SK-N-SH treated with all-trans-retinoic acid at 6 μM for 48 hours (cell line): Measurements from ENCODE around the gene ST13.
"Not testable (repeated sequence)": the region's sequence is repeated elsewhere in the genome, so short reads cannot be mapped to it uniquely, and the experiment has no call there.

ENCODE experiments used
- ATAC-seq: fragments of 200-7000 bp; cut with Tn5 transposase; 3 replicates; pipeline ENCODE4 v1.9.1; 2020; ENCODE audit warnings: mild to moderate bottlenecking, moderate library complexity
- ARNTL ChIP-seq: fragments of 450-650 bp; formaldehyde crosslinking; IDR thresholded peaks from 2 replicates; pipeline ENCODE4 v1.5.0; 2020; ENCODE audit warnings: low read depth, mild to moderate bottlenecking, moderate library complexity, borderline replicate concordance
- CREB5 ChIP-seq: fragments of 250-450 bp; sonication (Bioruptor Pico); IDR thresholded peaks from 2 replicates; pipeline ENCODE4 v1.5.1; 2020; ENCODE audit warnings: low read depth, mild to moderate bottlenecking, moderate library complexity
- CSDC2 ChIP-seq: fragments of 250-450 bp; sonication (Bioruptor Pico); IDR thresholded peaks from 2 replicates; pipeline ENCODE4 v1.5.0; 2020; ENCODE audit warnings: mild to moderate bottlenecking, moderate library complexity
- CSRNP3 ChIP-seq: fragments of 250-450 bp; sonication (Bioruptor Pico); IDR thresholded peaks from 2 replicates; pipeline ENCODE4 v1.5.1; 2021; ENCODE audit warnings: mild to moderate bottlenecking, moderate library complexity
- ESRRG ChIP-seq: fragments of 250-450 bp; sonication (Bioruptor Pico); IDR thresholded peaks from 2 replicates; pipeline ENCODE4 v1.6.1; 2021; ENCODE audit warnings: mild to moderate bottlenecking
- GLIS3 ChIP-seq: fragments of 250-450 bp; sonication (Bioruptor Pico); IDR thresholded peaks from 2 replicates; pipeline ENCODE4 v1.5.0; 2020; ENCODE audit warnings: mild to moderate bottlenecking, moderate library complexity
- OSR1 ChIP-seq: fragments of 250-450 bp; sonication (Bioruptor Pico); IDR thresholded peaks from 2 replicates; pipeline ENCODE4 v1.8.0; 2022; ENCODE audit warnings: moderate library complexity, mild to moderate bottlenecking, inconsistent platforms
- PPARA ChIP-seq: fragments of 250-450 bp; sonication (Bioruptor Pico); IDR thresholded peaks from 2 replicates; pipeline ENCODE4 v1.5.0; 2020; ENCODE audit warnings: mild to moderate bottlenecking, borderline replicate concordance
- RARB ChIP-seq: fragments of 250-450 bp; sonication (Bioruptor Pico); IDR thresholded peaks from 2 replicates; pipeline ENCODE4 v1.8.0; 2021; ENCODE audit warnings: mild to moderate bottlenecking, moderate library complexity
- TCF4 ChIP-seq: fragments of 250-450 bp; sonication (Bioruptor Pico); IDR thresholded peaks from 2 replicates; pipeline ENCODE4 v1.8.0; 2021; ENCODE audit warnings: mild to moderate bottlenecking, moderate library complexity, borderline replicate concordance
- TSHZ2 ChIP-seq: fragments of 250-450 bp; sonication (Bioruptor Pico); IDR thresholded peaks from 2 replicates; pipeline ENCODE4 v1.5.0; 2020; ENCODE audit warnings: mild to moderate bottlenecking, moderate library complexity
- ZC3H10 ChIP-seq: fragments of 250-450 bp; sonication (Bioruptor Pico); IDR thresholded peaks from 2 replicates; pipeline ENCODE4 v1.5.1; 2021; ENCODE audit warnings: mild to moderate bottlenecking, moderate library complexity
- ZFP3 ChIP-seq: fragments of 250-450 bp; sonication (Bioruptor Pico); IDR thresholded peaks from 2 replicates; pipeline ENCODE4 v1.5.0; 2020; ENCODE audit warnings: mild to moderate bottlenecking, moderate library complexity
- ZFP30 ChIP-seq: fragments of 450-650 bp; formaldehyde crosslinking; IDR thresholded peaks from 2 replicates; pipeline ENCODE4 v1.5.0; 2022; ENCODE audit warnings: mild to moderate bottlenecking, moderate library complexity
- ZNF565 ChIP-seq: fragments of 450-650 bp; formaldehyde crosslinking; conservative IDR thresholded peaks from 2 replicates; pipeline ENCODE4 v1.5.0; 2020; ENCODE audit warnings: low read depth, mild to moderate bottlenecking, moderate library complexity
- ZNF70 ChIP-seq: fragments of 450-650 bp; formaldehyde crosslinking; IDR thresholded peaks from 2 replicates; pipeline ENCODE4 v1.5.0; 2020; ENCODE audit warnings: mild to moderate bottlenecking, moderate library complexity
- ZNF8 ChIP-seq: fragments of 450-650 bp; formaldehyde crosslinking; IDR thresholded peaks from 2 replicates; pipeline ENCODE4 v1.5.0; 2020; ENCODE audit warnings: mild to moderate bottlenecking, moderate library complexity
- TF ChIP-seq, protein P1 (sequence below): fragments of 250-450 bp; sonication (Bioruptor Pico); IDR thresholded peaks from 2 replicates; pipeline ENCODE4 v1.8.0; 2021; ENCODE audit warnings: low read depth, mild to moderate bottlenecking, moderate library complexity, borderline replicate concordance
- TF ChIP-seq, protein P2 (sequence below): fragments of 250-450 bp; sonication (Bioruptor Pico); IDR thresholded peaks from 2 replicates; pipeline ENCODE4 v1.8.0; 2020; ENCODE audit warnings: mild to moderate bottlenecking, moderate library complexity, borderline replicate concordance

The ST13 gene

DNA sequence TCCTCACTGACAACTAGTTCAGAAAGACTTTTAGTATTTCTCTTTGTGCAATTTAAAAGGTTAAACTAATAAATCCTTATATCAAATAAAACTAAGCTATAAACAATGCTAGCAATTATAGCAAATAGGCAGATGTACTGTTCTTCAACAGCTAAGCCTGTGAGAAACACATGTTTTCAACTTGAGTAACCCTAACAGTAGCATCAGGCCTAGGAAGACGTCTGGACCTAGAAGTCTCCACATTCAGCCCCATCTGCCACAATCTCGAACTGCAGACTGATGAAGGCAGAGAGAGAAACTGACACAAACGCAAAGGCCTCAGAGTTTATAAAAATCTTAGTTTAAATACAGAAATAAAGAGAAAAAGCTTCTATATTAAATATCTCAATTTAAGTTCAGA, 2.5 kb downstream of the ST13 start:
- no peak for ATAC-seq
- TF ChIP-seq ZNF8 (CRISPR knock-in tag) (no peak), ARNTL (CRISPR knock-in tag) (no peak), ZNF70 (no peak), CREB5 (no peak)

DNA sequence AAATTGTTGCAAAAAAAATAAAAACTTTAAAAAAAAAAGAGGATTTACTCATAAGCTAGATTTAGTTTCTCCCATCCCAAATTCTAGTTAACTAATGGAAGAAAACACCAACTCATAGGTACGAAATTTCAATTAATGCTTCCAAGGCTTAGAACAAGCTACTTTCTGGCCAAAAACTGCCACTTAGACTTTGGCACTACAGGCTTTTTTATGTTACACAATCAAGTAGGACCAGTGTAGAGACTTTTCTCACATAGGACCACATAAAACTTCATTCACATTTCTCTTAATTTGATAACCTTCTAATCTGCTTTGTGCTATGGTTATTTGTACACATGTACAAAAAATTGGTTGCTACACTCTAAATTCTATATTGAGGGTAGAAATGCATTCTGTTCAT, 3.1 kb downstream of the ST13 start:
- TF ChIP-seq ZFP3 (CRISPR knock-in tag), result no peak
- no peak for TF ChIP-seq TCF4 (CRISPR knock-in tag)
- TF ChIP-seq PPARA (CRISPR knock-in tag), result no peak
- TF ChIP-seq ZFP30 (CRISPR knock-in tag), result no peak
- TF ChIP-seq ZNF565, result no peak
- TF ChIP-seq ZC3H10, result no peak
- TF ChIP-seq TSHZ2, result no peak
- no peak for TF ChIP-seq ESRRG
- TF ChIP-seq CSDC2 (CRISPR knock-in tag), result no peak
- TF ChIP-seq ZNF70, result no peak
- TF ChIP-seq, protein P1, sequence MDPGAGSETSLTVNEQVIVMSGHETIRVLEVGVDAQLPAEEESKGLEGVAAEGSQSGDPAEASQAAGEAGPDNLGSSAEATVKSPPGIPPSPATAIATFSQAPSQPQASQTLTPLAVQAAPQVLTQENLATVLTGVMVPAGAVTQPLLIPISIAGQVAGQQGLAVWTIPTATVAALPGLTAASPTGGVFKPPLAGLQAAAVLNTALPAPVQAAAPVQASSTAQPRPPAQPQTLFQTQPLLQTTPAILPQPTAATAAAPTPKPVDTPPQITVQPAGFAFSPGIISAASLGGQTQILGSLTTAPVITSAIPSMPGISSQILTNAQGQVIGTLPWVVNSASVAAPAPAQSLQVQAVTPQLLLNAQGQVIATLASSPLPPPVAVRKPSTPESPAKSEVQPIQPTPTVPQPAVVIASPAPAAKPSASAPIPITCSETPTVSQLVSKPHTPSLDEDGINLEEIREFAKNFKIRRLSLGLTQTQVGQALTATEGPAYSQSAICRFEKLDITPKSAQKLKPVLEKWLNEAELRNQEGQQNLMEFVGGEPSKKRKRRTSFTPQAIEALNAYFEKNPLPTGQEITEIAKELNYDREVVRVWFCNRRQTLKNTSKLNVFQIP (CRISPR knock-in tag), result no peak
- TF ChIP-seq GLIS3 (CRISPR knock-in tag), result no peak
- no peak for TF ChIP-seq OSR1 (CRISPR knock-in tag)
- no peak for TF ChIP-seq CSRNP3 (CRISPR knock-in tag)
- TF ChIP-seq ZNF8 (CRISPR knock-in tag), result no peak
- TF ChIP-seq RARB (CRISPR knock-in tag), result no peak
- ATAC-seq, result no peak

- ATAC-seq, result not testable (repeated sequence)
Observed at GRCh38 chr22:40845816-40846215, 10.6 kb downstream of the ST13 start.

DNA sequence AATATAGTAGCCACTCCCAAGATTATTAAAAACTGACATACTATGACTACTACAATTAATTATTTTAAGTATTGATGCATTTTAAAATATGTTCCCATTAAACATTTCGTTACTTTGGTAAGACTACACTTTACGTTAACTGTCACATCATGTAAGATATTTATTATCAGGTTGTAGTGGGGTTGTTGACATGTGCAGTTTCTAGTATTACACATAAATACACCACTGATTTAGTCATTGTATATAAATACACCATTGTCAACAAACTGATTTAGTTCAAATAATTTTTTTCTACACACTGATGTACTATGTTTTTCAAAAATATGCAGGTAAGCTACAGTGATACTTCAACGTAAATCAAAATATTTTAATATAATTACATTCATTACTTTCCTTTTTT, 11.5 kb downstream of the ST13 start:
- ATAC-seq, result no peak
- TF ChIP-seq ZNF8 (CRISPR knock-in tag) (no peak), ZNF70 (no peak), ZFP30 (CRISPR knock-in tag) (no peak), CSDC2 (CRISPR knock-in tag) (no peak), GLIS3 (CRISPR knock-in tag) (no peak), ZNF565 (no peak), TSHZ2 (no peak), CSRNP3 (CRISPR knock-in tag) (no peak)
- TF ChIP-seq, protein P2, sequence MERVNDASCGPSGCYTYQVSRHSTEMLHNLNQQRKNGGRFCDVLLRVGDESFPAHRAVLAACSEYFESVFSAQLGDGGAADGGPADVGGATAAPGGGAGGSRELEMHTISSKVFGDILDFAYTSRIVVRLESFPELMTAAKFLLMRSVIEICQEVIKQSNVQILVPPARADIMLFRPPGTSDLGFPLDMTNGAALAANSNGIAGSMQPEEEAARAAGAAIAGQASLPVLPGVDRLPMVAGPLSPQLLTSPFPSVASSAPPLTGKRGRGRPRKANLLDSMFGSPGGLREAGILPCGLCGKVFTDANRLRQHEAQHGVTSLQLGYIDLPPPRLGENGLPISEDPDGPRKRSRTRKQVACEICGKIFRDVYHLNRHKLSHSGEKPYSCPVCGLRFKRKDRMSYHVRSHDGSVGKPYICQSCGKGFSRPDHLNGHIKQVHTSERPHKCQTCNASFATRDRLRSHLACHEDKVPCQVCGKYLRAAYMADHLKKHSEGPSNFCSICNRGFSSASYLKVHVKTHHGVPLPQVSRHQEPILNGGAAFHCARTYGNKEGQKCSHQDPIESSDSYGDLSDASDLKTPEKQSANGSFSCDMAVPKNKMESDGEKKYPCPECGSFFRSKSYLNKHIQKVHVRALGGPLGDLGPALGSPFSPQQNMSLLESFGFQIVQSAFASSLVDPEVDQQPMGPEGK (CRISPR knock-in tag), result no peak
